ENCODE results near the gene CHMP1B. TPM values are rescaled to one million over a fixed set of nuclear protein-coding genes. Genes with fewer than 3 reads are reported as not detected.

The CHMP1B gene
- polyA plus RNA-seq, 1 experiment, result 32.6 TPM

DNA sequence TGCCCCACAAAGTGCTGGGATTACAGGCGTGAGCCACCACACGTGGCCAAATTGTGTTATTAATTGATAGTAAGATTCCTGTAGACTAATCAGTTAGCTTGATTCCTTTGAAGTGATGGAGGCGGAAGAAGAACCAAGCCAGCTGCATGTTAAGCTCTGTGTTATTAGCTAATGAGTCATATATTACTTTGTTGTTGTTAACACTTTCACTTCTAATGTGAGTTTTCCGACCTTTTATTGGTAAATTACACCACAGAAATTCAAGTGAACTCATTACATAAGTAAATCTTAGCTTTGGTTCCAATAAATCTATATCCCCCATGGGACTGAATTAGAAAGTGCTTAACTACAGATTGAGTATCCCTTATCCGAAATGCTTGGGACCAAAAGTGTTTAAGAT lies 20.3 kb downstream of the CHMP1B start:
- TF ChIP-seq, protein P1, sequence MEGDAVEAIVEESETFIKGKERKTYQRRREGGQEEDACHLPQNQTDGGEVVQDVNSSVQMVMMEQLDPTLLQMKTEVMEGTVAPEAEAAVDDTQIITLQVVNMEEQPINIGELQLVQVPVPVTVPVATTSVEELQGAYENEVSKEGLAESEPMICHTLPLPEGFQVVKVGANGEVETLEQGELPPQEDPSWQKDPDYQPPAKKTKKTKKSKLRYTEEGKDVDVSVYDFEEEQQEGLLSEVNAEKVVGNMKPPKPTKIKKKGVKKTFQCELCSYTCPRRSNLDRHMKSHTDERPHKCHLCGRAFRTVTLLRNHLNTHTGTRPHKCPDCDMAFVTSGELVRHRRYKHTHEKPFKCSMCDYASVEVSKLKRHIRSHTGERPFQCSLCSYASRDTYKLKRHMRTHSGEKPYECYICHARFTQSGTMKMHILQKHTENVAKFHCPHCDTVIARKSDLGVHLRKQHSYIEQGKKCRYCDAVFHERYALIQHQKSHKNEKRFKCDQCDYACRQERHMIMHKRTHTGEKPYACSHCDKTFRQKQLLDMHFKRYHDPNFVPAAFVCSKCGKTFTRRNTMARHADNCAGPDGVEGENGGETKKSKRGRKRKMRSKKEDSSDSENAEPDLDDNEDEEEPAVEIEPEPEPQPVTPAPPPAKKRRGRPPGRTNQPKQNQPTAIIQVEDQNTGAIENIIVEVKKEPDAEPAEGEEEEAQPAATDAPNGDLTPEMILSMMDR (IDR thresholded peaks at IDR 0.05; ENCODE audit: low read depth, low read length), result no peak
- H3K9me3 ChIP-seq (ENCODE audit: control insufficient read depth, insufficient read depth, low read length), result peaks cover 7% of the 10 kb centered on the region
- POLR2A ChIA-PET, result interaction anchor here (0.5 kb wide), 1 partner anchor 45 kb away, joined by 3 read pairs; no protein-coding TSS in a partner anchor
- H3K27me3 ChIP-seq (ENCODE audit: control insufficient read depth, insufficient read depth, low read length), result no peaks in the 10 kb centered on the region
- DNase-seq (ENCODE audit: low read depth, low spot score), result no peak
- H3K27ac ChIP-seq (ENCODE audit: low read depth, low read length), result no peak overlapping the region
- CTCF ChIA-PET, result interaction anchor here (0.6 to 2.8 kb wide), 4 partner anchors 24 to 167 kb away, joined by 3 to 10 read pairs (median 6); no protein-coding TSS in a partner anchor
- no peak overlapping the region for H3K4me3 ChIP-seq (ENCODE audit: low read depth, low read length)

DNA sequence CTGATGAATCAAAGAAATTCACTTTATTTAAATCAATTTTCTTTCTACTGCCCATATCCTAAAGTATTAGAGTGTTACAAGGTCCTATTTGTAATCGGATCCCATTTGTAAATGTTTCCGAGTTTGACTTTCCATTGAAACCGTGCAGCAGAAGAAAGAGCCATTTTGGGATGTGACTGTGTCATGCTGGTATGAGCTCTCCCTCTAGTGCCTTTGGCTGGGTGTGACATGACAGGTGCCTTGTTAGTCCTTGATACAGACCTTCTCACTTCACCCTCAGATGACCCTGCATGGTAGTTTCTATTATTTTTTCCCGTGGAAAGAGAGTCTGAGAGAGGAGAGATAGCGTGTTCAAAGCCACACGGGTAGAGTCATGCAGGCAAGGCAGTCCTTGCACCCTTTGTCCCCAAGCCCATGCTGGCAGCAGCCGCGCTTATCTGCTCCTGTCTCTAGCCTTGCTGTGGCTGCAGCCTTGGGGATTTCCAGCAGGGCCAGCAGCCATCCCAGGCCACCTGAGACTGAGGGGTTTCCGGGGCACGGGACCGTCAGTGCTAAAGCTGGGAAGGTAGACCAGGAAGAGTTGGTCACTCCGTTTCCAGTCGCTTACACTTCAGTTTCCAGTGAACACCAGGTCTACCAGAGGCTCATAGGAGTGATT lies 21.4 kb downstream of the CHMP1B start:
- no peak for DNase-seq (ENCODE audit: low read depth, low spot score)
- no peaks in the 10 kb centered on the region for H3K27me3 ChIP-seq (ENCODE audit: control insufficient read depth, insufficient read depth, low read length)
- ChIA-PET POLR2A (no interaction called here), CTCF (no interaction called here)
- TF ChIP-seq, protein P1 (IDR thresholded peaks at IDR 0.05; ENCODE audit: low read depth, low read length), result peak; percentile 47
- H3K4me3 ChIP-seq (ENCODE audit: low read depth, low read length), result no peak overlapping the region
- H3K27ac ChIP-seq (ENCODE audit: low read depth, low read length), result no peak overlapping the region
- H3K9me3 ChIP-seq (ENCODE audit: control insufficient read depth, insufficient read depth, low read length), result peaks cover 7% of the 10 kb centered on the region

DNA sequence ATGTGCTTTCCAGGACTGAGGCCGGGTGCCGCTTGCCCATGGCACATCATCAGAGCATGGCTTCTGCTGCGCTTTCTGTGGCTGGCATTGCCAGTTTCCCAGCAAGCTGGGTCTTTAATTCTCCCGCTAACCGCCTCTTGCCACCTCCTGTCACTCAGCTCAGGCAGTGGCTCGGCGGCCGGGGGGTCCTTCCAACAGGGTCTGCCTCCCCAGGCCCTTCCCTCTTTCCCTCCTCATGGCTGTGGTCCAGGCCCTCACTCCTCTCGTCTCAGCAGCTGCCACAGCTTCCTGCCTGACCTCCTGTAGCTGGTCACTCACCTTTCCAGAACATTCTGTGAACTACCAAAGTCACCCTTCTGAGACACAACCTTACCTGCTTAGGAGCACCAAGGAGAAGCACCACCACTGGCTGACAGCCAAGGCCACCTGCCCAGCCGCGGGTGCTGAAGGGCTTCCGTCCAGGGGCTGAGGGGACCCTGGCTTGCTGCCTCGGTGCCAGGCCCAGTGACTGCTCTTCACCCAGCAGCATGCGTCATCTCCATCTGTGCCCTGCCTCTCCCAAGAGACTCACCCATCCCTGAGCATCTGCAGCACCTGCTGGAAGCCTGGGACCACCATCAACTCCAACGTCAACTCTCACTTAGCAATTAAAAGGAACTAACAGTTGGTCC lies 22.6 kb downstream of the CHMP1B start:
- ChIA-PET CTCF (no interaction called here), POLR2A (interaction anchor here (0.6 kb wide), 1 partner anchor 14 kb away, joined by 3 read pairs; no protein-coding TSS in a partner anchor)
- peaks cover 7% of the 10 kb centered on the region for H3K9me3 ChIP-seq (ENCODE audit: control insufficient read depth, insufficient read depth, low read length)
- H3K27ac ChIP-seq (ENCODE audit: low read depth, low read length), result no peak overlapping the region
- H3K4me3 ChIP-seq (ENCODE audit: low read depth, low read length), result no peak overlapping the region
- TF ChIP-seq, protein P1 (IDR thresholded peaks at IDR 0.05; ENCODE audit: low read depth, low read length), result no peak
- no peak for DNase-seq (ENCODE audit: low read depth, low spot score)
- no peaks in the 10 kb centered on the region for H3K27me3 ChIP-seq (ENCODE audit: control insufficient read depth, insufficient read depth, low read length)

DNA sequence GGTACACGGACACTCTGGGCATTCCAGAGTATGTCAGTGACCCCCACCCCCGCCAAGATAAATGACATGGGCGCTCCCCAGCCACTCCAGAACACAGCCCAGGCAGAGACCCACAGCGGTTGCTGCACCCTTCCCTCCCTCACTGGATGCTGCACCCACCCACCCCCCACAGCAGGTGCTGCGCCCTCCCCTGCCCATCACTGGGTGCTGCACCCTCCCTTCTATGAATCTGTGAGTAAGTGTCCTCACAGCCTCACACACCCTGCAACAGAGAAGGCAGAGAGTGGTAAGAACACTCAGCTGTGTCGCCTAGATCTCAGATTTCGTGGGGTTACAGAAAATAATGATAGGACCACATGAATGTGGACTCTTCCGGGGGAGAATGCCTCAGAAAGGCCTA lies 23.5 kb downstream of the CHMP1B start:
- ChIA-PET CTCF (no interaction called here), POLR2A (interaction anchor here (0.5 kb wide), 1 partner anchor 444 kb away, joined by 4 read pairs; no protein-coding TSS in a partner anchor)
- Histone ChIP-seq H3K27me3 (ENCODE audit: control insufficient read depth, insufficient read depth, low read length) (no peaks in the 10 kb centered on the region), H3K27ac (ENCODE audit: low read depth, low read length) (no peak overlapping the region), H3K4me3 (ENCODE audit: low read depth, low read length) (no peak overlapping the region), H3K9me3 (ENCODE audit: control insufficient read depth, insufficient read depth, low read length) (peaks cover 7% of the 10 kb centered on the region)
- TF ChIP-seq, protein P1 (IDR thresholded peaks at IDR 0.05; ENCODE audit: low read depth, low read length), result no peak
- DNase-seq (ENCODE audit: low read depth, low spot score), result no peak

DNA sequence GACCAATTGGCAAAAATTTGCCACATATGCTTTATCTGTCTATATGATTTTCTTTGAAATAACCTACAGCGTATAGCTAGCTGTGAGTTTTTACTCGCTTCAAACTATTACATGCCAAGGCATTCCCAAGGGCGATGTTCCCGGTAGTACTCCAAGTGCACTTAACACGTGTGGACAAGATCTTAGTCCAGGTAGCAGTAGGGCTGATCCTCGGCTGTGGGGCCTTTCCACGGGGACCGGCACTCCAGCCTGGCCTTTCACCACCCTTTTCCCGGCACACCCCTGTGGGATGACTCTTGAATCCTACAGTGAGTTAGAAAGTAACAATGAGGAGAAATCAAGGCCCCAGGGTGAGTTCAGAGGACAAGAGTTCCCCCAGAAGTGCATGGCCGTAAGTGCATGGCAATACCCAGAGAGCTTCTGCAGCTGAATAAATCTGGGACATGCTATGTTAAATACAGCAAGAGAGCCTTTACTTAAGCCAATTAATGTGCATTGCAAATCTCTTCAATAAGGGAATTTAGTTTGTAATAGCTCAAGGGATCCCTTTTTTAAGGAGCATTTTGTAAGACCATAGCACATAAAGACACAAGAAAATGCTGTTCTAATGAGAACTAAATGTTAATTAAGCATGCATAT lies 26.4 kb downstream of the CHMP1B start:
- DNase-seq (ENCODE audit: low read depth, low spot score), result no peak
- TF ChIP-seq, protein P1 (IDR thresholded peaks at IDR 0.05; ENCODE audit: low read depth, low read length), result no peak
- H3K27ac ChIP-seq (ENCODE audit: low read depth, low read length), result no peak overlapping the region
- POLR2A ChIA-PET, result no interaction called here
- peaks cover 7% of the 10 kb centered on the region for H3K9me3 ChIP-seq (ENCODE audit: control insufficient read depth, insufficient read depth, low read length)
- H3K27me3 ChIP-seq (ENCODE audit: control insufficient read depth, insufficient read depth, low read length), result no peaks in the 10 kb centered on the region
- CTCF ChIA-PET, result no interaction called here
- no peak overlapping the region for H3K4me3 ChIP-seq (ENCODE audit: low read depth, low read length)

Measured in AG04450 (cell line).